NCI-H2196 treated with DMSO at 0.1 percent for 48 hours (cell line): ENCODE data around the gene BRCC3.

Experiments
- DNase-seq: peaks from one replicate; lab custom pipeline; 2025; ENCODE audit not compliant: unreplicated experiment; lab: John Stamatoyannopoulos, UW

BRCC3 gene

DNA sequence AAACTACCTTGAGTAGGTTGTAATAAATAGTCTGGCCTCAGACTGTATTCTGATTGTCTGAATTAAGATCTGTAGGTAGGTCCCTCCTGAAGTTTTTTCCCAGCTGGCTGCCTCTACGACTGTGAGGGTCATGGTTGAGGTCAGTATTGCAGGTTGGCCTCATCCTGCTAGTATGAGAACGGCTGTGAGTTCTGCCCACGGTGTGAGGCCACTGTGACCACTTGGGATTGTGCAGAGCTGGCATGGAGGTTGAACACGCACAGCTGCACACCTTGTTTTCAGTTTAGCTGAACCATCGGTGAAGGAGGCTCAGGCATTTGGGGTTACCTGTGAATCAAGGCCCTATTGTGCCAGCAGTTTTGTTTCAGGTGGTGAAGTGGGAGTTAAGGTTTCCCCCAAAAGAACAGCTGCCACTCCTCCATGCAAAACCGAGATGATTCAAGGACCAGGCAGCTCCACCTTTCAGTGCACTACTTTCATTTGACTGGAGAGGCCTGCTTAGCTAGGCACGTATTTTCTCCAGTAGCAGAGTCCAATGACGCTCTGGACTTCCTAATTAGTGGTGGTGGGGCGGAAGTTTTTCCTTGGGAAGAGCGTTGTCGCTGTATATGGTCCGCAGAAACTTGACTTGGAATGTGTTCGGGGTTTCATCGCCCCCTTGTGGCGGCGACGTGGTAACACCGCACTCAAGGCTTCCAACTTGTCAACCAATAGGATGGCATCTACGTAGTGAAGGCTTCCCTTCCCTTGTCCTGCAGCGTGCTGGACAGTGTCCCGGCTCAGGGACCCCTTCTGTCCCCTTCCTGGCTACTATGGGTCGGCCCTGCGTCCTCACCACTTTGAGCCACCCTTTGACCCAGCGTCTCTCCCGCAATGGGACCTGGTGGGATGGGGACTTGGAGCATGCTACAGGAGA is 14.2 kb upstream of the BRCC3 start:
- no peak for DNase-seq

DNA sequence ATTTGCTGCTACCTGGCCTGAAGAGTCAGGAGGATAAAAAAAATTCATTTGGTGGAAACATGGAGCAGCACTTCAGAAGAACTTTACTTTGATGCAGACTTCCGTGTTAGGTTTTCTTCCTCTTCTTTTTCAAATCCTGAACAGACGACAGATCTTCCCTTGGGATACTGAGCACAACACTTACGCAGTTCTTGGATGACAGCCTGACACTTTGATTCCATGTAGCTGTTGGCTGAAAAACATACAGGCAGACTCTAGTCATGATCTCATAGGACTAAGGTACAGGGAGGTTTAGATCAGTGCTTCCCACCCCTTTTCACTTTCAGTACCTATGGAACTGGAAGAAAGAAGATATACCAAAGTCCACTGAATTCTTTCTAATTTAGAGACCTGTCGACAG is 9.5 kb upstream of the BRCC3 start:
- DNase-seq = no peak

DNA sequence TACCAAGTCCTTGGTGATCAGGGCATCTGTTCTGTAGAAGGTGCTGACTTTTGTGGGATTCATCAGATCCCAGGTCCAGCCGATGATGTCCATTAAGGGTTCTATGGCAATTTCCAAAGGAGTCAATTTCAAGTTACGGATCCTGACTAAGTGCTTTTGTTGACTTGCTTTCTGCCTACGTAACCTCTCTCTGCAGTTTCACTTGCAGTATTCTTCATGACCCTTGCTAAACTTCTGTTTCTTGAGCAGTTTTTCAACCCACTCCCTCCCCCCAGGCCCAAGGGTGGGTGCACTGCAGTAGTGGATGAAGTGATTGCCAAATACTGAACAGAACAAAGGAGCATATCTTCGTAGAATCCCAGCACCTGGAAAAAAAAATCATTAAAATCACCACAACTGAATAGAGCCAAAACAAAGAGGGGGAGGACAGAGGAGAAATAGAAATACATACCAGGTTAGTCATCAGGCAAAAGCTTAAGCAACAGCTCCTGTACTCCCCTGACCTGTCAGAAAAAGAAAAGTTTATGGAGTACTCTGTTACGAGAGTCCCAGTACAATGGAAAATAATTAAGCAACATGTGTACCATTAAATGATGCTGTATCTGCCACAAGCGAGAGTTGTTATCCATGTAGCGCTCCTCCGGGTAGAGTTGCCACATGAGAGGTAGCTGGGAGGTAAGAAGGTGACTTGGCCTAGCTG is 6.1 kb upstream of the BRCC3 start:
- DNase-seq = no peak

DNA sequence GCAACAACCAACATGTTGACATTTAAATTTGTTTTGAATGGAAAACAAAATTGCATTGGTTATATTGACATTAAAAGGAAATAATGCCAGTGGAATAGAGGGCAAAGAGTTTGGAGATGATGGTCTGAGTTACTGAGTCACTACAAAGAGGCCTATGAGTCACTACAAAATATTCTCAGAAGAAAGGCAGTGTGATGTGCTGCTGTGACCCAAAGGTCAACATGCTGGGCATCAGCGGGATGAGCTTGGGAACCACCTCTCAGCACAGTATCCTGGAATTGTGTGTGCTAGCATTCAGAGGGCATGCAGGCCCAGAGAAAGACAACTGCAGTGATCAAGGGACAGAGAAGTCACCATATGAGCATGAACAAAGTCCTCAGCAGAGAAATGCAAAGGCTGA is 3.1 kb upstream of the BRCC3 start:
- DNase-seq = no peak

DNA sequence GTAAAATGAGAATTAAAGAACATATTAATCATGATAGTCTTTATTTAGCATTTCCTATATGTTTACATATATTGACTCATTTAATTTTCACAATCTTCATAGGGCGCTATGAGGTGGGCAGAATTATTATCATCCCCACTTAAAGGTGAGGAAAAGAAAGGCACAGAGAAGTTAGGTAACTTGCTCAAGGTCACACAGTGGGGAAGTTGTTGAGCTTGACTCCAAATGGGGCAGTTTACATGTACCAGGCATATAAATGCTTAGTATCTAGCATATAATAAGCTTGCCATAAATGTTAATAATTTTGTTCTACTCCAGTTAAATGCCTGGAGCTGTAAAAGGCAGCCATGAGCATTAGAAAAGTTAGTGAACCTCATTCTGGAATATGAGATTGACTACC is 1.9 kb upstream of the BRCC3 start:
- no peak for DNase-seq

DNA sequence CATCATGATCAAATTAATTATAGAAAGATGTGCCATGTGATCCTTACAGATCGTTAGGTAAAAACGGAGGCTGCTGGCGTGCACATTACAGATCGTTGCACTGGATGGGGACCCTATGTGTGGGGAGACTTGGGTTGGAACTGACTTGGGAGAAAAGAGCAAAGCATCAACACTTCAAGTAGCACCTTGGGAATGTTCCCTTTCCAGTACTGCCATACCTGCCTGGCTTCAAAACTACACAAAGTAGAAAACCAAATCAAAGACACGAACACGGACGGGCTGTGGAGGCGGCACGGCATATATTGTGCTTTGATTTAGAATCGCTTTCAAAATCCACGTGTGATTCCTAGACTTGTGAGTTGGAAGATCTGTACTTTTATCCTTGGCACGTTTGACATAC is 1.3 kb upstream of the BRCC3 start:
- DNase-seq = no peak

DNA sequence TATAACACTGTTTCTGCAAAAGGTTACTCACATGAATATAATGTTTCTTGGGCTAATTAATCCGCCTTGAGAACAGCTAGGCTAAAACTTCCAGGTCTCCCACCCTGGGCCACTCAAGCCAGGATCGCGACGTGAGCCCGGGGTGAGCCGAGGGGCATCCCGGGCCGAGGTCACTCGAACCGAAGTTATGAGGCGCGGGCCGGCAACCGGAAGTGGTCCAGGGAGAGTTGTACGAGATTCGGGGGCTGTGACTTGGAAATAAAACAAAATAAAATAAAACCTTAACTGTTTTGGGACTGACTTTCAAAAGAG is 689 bp upstream of the BRCC3 start:
- no peak for DNase-seq

DNA sequence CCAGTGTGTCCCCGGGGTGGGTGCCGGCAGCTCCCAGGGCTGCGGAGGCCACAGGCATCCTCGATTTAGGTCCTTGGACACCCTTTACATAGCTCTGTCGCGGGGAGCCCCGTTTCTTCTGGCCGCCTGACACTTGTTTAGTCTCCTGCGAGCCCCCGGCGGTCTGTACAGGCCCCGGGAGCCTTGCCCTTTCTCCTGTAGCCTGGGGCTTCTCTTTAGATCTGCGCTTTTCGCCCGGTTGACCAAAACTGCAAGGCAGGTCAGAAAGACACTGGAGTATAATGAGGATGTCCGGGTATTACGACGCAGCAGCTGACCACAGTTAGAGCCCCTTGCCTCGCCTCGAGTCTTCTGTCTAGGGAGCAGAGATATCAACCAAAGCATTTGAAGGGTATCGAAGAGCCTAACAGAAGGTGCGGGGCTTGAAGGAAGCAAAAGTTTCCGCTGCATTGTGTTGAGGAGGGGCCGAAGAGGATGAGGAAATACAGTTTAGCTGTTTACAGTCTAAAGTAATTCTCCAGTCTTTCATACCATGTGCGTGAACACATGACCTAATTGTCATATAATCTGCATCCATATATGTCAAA is 479 bp downstream of the BRCC3 start:
- no peak for DNase-seq

DNA sequence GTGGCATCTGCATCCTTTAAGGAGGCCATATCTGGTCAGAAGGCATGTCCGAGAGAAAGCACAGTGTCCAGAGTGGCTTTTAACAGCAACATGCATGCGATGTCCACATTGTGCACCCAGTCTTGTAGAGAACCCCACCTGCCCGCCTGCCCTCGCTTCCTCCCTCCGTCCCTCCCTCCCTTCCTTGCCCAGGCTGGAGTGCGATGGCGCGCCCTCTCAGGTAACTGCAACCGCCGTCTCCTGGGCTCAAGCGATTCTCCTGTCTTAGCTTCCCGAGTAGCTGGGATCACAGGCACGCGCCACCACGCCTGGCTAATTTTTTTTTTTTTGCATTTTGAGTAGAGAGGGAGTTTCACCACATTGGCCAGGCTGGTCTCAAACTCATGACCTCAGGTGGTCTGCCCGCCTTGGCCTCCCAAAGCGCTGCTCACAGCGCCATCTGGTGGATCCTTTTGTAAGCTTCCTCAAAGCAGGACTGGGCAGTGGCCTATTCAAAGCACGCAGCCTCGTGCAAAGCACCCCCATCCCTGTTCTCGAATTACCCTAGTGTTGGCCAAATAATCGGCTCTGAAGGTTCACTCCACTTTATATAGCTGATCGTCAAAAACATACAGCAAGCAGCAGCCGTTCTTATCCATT is 15.0 kb downstream of the BRCC3 start:
- no peak for DNase-seq

DNA sequence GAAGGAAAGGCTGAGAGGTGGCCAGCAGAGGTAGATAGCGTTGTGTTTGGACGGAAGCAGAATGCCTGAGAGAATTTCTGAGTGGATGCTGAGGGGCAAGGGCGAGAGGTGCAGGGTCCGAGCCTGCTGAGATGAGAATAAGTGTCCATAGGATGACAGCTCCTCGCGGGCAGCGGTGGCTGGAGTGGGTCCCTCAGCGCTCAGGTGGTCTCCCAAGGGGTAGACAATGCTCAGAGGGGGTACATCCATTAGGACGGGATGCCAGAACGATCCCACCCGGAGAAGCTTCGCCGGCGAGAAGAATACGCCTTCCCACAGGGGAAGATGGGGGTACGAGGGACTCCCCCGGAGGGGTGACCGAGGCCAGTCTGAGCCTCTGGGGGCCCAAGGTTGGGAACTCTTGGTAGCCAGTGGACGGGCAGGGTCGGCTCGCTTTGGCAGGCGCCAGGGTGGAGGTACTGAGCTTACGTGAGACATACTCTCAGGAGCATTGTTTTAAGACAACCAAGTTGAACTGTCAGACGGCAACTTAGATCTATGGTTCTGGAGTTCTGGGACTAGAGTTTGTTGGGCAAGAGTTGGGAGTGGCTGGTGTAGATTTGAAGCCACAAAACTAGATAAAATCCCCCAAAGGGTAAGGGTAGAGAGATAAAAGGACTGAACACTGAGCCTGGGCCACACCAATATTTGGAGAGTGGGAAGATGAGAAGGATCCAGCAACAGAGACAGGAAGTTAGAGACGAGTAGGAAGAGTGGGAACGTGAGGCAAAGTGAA is 15.8 kb downstream of the BRCC3 start:
- DNase-seq = no peak

DNA sequence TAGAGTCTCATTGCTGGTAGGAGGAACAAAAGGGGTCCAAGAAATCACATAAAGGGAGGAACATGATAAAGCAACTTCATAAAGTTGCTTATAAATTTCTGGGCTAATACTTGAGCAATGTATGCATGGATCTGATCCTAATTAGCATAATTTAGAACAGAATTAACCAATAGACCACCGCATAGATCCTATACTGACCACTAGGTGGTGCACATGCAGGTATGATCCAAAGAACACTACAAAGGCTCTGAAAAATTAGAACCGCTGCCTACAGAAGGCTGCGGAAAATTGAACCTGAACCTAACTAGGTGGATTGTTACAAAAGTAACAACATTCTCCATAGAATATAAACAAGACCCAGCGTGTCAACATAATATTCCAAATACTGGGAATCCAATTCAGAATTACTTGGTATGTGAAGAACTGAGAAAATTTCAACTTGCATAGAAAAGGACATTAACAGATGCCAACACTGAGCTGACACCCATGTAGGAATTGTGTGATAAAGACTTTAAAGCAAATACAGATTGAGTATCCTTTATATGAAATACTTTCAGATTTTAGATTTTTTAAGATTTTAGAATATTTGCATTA is 23.3 kb downstream of the BRCC3 start:
- no peak for DNase-seq

DNA sequence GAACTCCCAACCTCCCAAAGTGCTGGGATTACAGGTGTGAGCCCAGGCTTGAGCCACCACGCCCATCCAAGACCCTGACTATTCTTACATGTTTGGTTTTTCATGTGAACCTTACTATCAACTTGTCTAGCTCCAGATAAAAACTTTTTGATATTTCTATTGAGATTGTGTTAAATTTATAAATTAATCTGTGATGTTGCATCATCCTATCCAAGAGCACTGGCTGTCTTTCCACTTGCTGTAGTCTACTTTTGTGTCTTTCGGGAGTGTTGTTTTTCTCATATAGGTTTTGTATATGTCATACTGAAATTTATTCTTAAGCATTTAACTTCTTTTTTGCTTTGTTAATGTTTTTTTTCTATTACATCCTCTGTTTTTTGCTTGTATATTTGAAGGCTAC is 34.6 kb downstream of the BRCC3 start:
- DNase-seq = no peak

DNA sequence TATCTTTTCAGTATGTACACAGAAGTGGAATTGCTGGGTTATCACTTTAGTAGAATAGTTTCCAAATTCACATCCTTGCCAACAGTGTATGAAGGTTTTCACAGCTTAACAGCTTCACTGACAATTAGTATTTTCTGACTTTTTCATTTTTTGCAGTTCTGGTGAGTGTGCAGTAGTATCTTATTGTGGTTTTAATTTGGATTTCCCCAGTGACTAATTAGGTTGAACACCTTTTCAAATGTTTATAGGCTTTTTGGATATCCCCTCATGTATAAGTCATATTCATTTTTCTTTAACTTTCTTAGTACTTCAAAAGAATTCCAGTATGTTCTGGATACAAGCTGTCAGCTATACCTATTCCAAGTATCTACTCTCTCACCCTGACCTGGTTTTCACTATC is 37.1 kb downstream of the BRCC3 start:
- no peak for DNase-seq

DNA sequence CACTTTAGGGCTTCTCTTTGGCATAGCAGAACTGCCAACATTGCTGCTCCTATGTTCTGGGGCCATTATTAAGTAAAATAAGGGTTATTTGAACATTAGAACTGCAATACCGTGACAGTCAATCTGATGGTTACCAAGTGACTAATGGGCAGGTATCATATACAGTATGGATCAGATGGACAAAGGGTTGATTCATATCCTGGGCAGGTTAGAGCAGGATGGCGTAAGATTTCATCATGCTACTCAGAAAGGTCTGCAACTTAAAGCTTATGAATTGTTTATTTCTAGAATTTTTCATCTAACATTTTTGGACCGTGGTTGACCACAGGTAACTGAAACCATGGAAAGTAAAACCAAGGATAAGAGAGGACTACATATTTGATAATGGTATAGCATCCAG is 40.9 kb downstream of the BRCC3 start:
- no peak for DNase-seq

DNA sequence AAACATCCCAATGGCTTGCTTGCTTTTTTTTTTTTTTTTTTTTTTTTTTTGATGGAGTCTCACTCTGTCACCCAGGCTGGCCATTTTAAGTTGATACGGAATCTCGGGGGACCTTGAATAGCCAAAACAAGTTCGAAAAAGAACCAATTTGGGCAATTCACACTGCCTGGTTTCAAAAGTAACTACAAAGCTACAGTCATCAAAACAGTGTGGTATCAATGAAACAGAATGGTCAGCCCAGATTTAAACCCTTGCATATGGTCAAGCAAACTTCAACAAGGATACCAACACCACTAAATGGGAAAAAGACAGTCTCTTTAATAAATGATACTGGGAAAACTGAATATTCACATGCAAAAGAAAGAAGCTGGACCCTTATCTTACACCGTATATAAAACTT is 41.8 kb downstream of the BRCC3 start:
- no peak for DNase-seq

DNA sequence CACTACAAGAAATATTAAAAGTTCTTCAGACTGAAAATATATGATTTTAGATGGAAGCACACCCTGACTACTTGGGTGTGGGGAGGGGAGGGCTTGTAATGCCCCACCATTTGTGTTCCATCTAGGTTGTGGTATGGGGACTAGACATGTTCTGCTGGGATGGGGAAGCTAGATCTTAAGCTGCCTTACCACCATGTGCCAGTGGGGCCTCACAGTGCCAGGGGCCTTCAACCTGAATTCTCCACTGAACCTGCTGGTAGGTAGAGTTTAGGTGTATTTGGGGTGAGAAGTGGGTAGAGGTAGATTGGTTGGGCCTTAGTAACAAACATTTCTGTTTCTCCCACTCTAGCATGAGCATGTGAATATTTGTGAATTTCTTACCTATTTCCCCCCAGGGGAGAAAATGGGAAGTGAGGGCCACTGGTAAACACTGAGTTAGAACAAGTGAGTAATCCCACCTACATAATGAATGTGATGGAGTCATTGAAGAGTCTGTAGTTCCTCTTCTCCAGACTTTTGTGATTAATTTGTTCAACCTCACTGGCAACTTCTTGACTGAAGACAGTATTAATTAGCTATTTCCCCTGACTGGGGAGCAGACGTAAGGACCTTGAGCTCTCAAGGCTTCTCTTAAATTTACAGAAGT is 44.0 kb downstream of the BRCC3 start:
- DNase-seq = no peak

DNA sequence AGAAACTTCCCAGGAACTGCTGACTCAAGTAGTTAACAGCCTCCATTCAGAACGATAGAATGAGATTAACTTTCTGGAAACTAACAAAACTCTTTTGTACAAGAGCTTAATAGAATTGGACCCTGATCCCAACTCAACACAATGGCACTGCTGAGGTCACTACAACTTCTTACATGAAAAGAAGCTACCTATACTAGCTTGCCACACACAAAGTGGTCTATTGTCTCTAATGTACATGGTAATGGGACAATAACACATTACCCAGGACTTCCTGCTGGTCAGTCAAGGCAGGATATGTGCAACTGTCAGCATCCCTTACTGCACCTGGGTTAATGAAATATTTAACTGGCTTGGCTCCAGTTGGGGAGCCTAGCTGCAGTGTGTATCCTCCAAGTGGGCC is 56.2 kb downstream of the BRCC3 start:
- DNase-seq = no peak

DNA sequence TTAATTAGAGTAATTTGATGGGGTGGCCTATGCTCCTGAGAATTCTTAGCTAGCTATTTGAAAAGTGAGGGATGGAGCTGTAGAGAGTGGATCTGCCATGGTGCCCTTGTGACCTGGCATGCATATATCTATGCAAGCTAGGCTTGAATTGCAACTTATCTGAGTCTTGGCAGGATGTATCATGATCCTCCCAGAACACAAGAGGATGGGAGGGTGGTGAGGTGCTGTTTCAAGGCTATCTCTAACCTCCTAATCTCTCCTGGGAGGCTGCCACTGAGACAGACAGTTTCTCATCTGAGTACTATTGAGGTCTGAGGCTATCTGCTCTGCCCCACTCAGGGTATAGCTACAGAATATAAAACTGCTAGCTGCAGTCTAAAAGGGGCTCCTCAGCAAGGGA is 56.6 kb downstream of the BRCC3 start:
- no peak for DNase-seq

DNA sequence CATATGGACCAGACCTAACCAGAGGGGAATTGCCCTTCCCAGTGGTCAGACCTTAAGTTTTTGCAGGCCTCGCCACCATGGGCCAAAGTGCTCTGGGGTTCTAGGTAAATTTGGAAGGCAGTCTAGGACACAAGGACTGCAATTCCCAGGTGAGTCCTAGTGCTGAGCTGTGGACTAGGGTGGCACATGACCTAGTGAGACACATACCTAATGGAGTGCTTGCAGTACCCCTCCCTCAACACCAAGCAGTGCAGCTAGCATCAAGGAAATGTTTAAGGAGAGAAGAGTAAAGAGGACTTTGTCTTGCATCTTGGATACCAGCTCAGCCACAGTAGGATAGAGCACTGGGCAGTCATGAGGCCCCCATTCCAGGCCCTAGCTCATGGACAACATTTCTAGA is 60.8 kb downstream of the BRCC3 start:
- no peak for DNase-seq

DNA sequence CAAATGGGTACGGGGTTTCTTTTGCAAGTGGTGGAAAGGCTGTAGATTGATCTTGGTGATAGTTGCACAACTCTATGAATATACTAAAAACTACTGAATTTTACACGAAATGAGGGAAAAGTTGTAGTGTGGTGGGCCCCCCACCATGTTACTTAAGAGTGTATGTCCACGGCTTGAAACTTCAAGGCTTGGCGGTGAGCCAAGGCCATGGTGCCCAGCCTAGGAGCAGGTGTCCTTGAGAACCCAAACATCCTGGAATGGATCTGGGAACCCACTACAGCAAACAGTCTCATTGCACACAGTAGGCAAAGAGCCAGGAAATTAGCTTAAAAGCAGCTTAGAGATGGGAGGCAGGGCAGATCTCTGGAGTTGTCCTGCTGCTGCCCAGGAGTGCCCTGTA is 62.9 kb downstream of the BRCC3 start:
- no peak for DNase-seq
